ENCODE results near the gene CCR3.

The CCR3 gene

GRCh38 chr3:46298871-46299607 lies 56.8 kb downstream of the CCR3 start:
- DNase-seq (ENCODE audit: low spot score): no peak

GRCh38 chr3:46299608-46300460 lies 57.6 kb downstream of the CCR3 start:
- DNase-seq (ENCODE audit: low spot score): peak; percentile 39

GRCh38 chr3:46300461-46300789 lies 58.2 kb downstream of the CCR3 start:
- DNase-seq (ENCODE audit: low spot score): no peak

- DNase-seq (ENCODE audit: low spot score): no peak
These were observed 59.0 kb downstream of the CCR3 start for GRCh38 chr3:46301122-46301835.

GRCh38 chr3:46303240-46303639 lies 61.0 kb downstream of the CCR3 start:
- DNase-seq (ENCODE audit: low spot score): no peak

GRCh38 chr3:46304739-46305138 lies 62.5 kb downstream of the CCR3 start:
- no peak for DNase-seq (ENCODE audit: low spot score)

GRCh38 chr3:46312991-46313390 lies 70.7 kb downstream of the CCR3 start:
- no peak for DNase-seq (ENCODE audit: low spot score)

- DNase-seq (ENCODE audit: low spot score): no peak
These were observed 72.3 kb downstream of the CCR3 start for GRCh38 chr3:46314517-46314916.

- DNase-seq (ENCODE audit: low spot score): no peak
These were observed 73.9 kb downstream of the CCR3 start for GRCh38 chr3:46316206-46316605.
